Body of pancreas (tissue), 4 donors: ENCODE data around the gene THSD7A.

Experiments
- CTCF ChIP-seq, 7 experiments: fragments of 450-650 bp in 4 of 7; fragments of 200-600 bp in 3 of 7; sonication (generic) in 3 of 7; IDR thresholded peaks; one replicate each; pipeline ENCODE4 v1.5.1; 2016 to 2019; ENCODE audit warnings: antibody characterized with exemption in 7 of 7
- POLR2A ChIP-seq, 3 donors: fragments of 450-650 bp; IDR thresholded peaks; one replicate each; pipeline ENCODE4 v1.6.1; 2016; ENCODE audit warnings: antibody characterized with exemption in 3 of 3, mild to moderate bottlenecking in 2 of 3

DNA sequence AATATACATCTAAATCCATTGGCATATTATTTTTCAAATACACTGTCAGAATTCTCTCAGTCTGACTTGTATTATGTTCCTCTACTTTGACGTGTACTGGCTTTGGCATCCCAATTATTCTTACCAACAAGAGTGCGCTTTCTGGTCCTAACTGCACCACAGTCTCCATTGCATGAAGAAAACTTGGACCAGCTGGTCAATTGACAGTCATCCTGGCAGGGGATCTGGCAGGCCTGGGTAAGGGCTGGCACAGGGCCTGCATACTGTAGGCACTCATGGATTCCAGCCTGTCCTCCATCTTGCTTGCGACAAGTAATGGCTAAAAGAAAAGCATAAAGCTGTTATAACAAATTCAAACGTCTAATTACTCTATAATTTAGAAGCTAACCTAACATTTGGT is 384.9 kb downstream of the THSD7A start:
- TF ChIP-seq CTCF (IDR thresholded peaks at IDR 0.05) (no peak), POLR2A (IDR thresholded peaks at IDR 0.05) (no peak)
